PC-3 (cell line): ENCODE measurements around the gene ARL5C. TPM values are rescaled to one million over a fixed set of nuclear protein-coding genes. Genes with fewer than 3 reads are reported as not detected.

Experiments used
- ATAC-seq: fragments of 200-7000 bp; cut with Tn5 transposase; 2 replicates; pipeline ENCODE4 v1.9.1; 2020; ENCODE audit warnings: mild to moderate bottlenecking, moderate library complexity
- BruUV-seq: library from RNA; stranded (reverse); fragments of 400-500 nt; replicated peaks from 2 replicates; lab custom pipeline; 2021; lab: Mats Ljungman, UMichigan
- CTCF ChIA-PET: fragments of 300-600 bp; sonication (Branson Sonifier 250); formaldehyde crosslinking; loops from one replicate; lab custom pipeline; 2022; ENCODE audit warnings: antibody characterized with exemption; lab: Charles Lee
- POLR2A ChIA-PET: fragments of 300-600 bp; sonication (Branson Sonifier 250); formaldehyde crosslinking; loops from one replicate; lab custom pipeline; 2022; ENCODE audit warnings: antibody characterized with exemption; ENCODE audit not compliant: unreplicated experiment; lab: Charles Lee
- DNase-seq: peaks from one replicate; pipeline ENCODE4 v3.0.0-alpha.2; 2015
- H2AFZ ChIP-seq: fragments of 300-600 bp; sonication (generic); 2 replicates; pipeline ENCODE4 v1.6.0; 2016; ENCODE audit warnings: antibody characterized with exemption, low read length
- H3F3A ChIP-seq: fragments of 300-600 bp; sonication (generic); one replicate; pipeline ENCODE4 v1.6.0; 2017; ENCODE audit warnings: antibody characterized with exemption, low read length, control low read depth, mild to moderate bottlenecking; ENCODE audit not compliant: unreplicated experiment
- H3K27ac ChIP-seq: fragments of 300-600 bp; sonication (generic); 2 replicates; pipeline ENCODE4 v1.5.1; 2016; ENCODE audit warnings: mild to moderate bottlenecking, low read length
- H3K27me3 ChIP-seq: fragments of 300-600 bp; sonication (generic); 2 replicates; pipeline ENCODE4 v1.6.1; 2016; ENCODE audit warnings: low read length, mixed read lengths
- H3K36me3 ChIP-seq: fragments of 300-600 bp; sonication (generic); 2 replicates; pipeline ENCODE4 v1.6.1; 2016; ENCODE audit warnings: low read depth, mixed run types, low read length, mixed read lengths
- H3K4me1 ChIP-seq: fragments of 300-600 bp; sonication (generic); 2 replicates; pipeline ENCODE4 v1.5.1; 2016; ENCODE audit warnings: low read length; ENCODE audit not compliant: insufficient read depth
- H3K4me2 ChIP-seq: fragments of 300-600 bp; sonication (generic); 2 replicates; pipeline ENCODE4 v1.6.0; 2016; ENCODE audit warnings: low read length
- H3K4me3 ChIP-seq: fragments of 300-600 bp; sonication (generic); 2 replicates; pipeline ENCODE4 v1.5.1; 2016; ENCODE audit warnings: mild to moderate bottlenecking, low read length, mixed read lengths
- H3K79me2 ChIP-seq: fragments of 300-600 bp; sonication (generic); 2 replicates; pipeline ENCODE4 v1.6.1; 2017; ENCODE audit warnings: low read length, mixed read lengths
- H3K9ac ChIP-seq: fragments of 300-600 bp; sonication (generic); 2 replicates; pipeline ENCODE4 v1.6.0; 2016; ENCODE audit warnings: mild to moderate bottlenecking, low read length
- H3K9me2 ChIP-seq: fragments of 300-600 bp; sonication (generic); replicated peaks from 2 replicates; pipeline ENCODE4 v1.6.1; 2016; ENCODE audit warnings: mixed run types, low read length, mixed read lengths
- H3K9me3 ChIP-seq: fragments of 300-600 bp; sonication (generic); 2 replicates; pipeline ENCODE4 v1.6.1; 2016; ENCODE audit warnings: low read length, mixed read lengths
- H4K20me1 ChIP-seq: fragments of 300-600 bp; sonication (generic); 2 replicates; pipeline ENCODE4 v1.6.1; 2016; ENCODE audit warnings: low read length, mixed read lengths
- EZH2 ChIP-seq: fragments of 300-600 bp; sonication (generic); IDR thresholded peaks from one replicate; pipeline ENCODE4 v1.6.1; 2017; ENCODE audit warnings: antibody characterized with exemption, mild to moderate bottlenecking, low read length; ENCODE audit not compliant: unreplicated experiment
- EZH2phosphoT487 ChIP-seq: fragments of 300-600 bp; sonication (generic); IDR thresholded peaks from 2 replicates; pipeline ENCODE4 v1.6.1; 2018; ENCODE audit warnings: mild to moderate bottlenecking, antibody characterized with exemption, low read length, borderline replicate concordance
- intact Hi-C: fragments of 100-400 bp; cut with micrococcal nuclease; formaldehyde crosslinking; loops from 2 replicates; pipeline ENCODE4 v1.9.0; 2023
- total RNA-seq: library from RNA; depleted of rRNA; stranded (reverse); fragments of >200 nt; gene quantifications from 2 replicates; pipeline ENCODE4 v1.2.3, GENCODE V29; 2014
- TF ChIP-seq, protein P1 (sequence below): fragments of 300-600 bp; sonication (generic); conservative IDR thresholded peaks from 2 replicates; pipeline ENCODE4 v1.5.1; 2017; ENCODE audit warnings: antibody characterized with exemption, low read depth, mild to moderate bottlenecking, low read length

The ARL5C gene
- total RNA-seq, 1 experiment from 2014 or later: not detected

- no peaks in the 10 kb centered on the region for H3K27me3 ChIP-seq
- DNase-seq (no peak), ATAC-seq (no peak)
- H3K9me2 ChIP-seq: no peaks in the 10 kb centered on the region
- H3K4me1 ChIP-seq: no peaks in the 10 kb centered on the region
- H3K9me3 ChIP-seq: no peaks in the 10 kb centered on the region
- no peak overlapping the region for H3K4me2 ChIP-seq
- no TSS peak for BruUV-seq
- H3K9ac ChIP-seq: no peak overlapping the region
- H3K79me2 ChIP-seq: no peaks in the 10 kb centered on the region
- no peaks in the 10 kb centered on the region for H3K36me3 ChIP-seq
- H3K4me3 ChIP-seq: no peak overlapping the region
- H3K27ac ChIP-seq: no peak overlapping the region
- POLR2A ChIA-PET: no interaction called here
- no peaks in the 10 kb centered on the region for H4K20me1 ChIP-seq
- no peaks in the 10 kb centered on the region for H3F3A ChIP-seq
- TF ChIP-seq, protein P1, sequence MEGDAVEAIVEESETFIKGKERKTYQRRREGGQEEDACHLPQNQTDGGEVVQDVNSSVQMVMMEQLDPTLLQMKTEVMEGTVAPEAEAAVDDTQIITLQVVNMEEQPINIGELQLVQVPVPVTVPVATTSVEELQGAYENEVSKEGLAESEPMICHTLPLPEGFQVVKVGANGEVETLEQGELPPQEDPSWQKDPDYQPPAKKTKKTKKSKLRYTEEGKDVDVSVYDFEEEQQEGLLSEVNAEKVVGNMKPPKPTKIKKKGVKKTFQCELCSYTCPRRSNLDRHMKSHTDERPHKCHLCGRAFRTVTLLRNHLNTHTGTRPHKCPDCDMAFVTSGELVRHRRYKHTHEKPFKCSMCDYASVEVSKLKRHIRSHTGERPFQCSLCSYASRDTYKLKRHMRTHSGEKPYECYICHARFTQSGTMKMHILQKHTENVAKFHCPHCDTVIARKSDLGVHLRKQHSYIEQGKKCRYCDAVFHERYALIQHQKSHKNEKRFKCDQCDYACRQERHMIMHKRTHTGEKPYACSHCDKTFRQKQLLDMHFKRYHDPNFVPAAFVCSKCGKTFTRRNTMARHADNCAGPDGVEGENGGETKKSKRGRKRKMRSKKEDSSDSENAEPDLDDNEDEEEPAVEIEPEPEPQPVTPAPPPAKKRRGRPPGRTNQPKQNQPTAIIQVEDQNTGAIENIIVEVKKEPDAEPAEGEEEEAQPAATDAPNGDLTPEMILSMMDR: no peak
- intact Hi-C loops: no loop called here
- H2AFZ ChIP-seq: no peak overlapping the region
- CTCF ChIA-PET: no interaction called here
These were observed 1.5 kb upstream of the ARL5C start for GRCh38 chr17:39167476-39167875.

DNA sequence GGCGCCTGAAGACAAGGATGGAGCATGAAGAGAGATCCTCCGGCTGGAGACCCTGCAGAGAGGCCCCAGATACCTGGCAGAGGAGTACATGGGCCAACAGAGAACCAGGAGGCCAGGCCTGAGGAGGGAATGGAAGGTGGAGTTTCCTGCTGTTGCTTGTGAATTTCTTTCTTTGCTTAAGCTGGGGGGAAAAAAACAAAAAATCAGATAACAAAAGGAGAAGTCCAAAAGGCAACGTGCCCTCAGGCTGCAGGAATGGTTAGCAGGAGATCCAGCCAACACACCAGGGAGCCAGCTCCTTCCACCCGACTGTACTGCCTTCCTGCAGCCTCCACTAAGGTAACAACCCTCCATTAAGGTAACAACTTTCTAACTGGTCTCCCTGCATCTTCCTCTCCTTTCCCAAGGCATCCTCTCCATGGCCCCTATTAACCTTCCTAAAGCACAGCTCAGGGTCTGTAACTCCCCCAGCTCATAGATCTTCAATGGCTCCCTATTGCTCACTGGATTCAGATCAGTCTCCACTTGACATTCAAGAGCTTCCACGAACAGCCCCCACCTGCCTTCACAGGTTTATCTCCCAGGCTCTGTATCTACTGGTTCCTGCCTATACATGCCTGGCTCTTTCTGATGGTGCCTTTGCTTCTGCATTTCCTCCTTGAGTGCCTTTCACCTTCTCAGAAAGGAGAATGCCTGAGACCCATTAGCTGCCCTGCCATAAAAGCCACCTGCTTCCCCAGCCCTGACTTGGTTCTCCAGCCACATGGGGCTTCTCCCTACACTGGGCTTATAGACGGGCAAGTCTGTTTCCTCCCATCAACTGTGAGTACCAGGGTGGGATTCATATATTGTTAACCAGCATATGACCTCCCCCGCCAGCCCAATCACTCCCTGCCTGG, 725 bp upstream of the ARL5C start:
- Histone ChIP-seq H3K79me2 (no peaks in the 10 kb centered on the region), H3K4me2 (no peak overlapping the region), H3K27ac (no peak overlapping the region), H3K4me1 (no peaks in the 10 kb centered on the region), H3K4me3 (no peak overlapping the region), H2AFZ (no peak overlapping the region), H3K9ac (no peak overlapping the region), H3K9me3 (no peaks in the 10 kb centered on the region), H3K27me3 (no peaks in the 10 kb centered on the region), H3K9me2 (no peaks in the 10 kb centered on the region), H3K36me3 (no peaks in the 10 kb centered on the region), H3F3A (no peaks in the 10 kb centered on the region), H4K20me1 (no peaks in the 10 kb centered on the region)
- BruUV-seq: no TSS peak
- CTCF ChIA-PET: no interaction called here
- DNase-seq (no peak), ATAC-seq (no peak)
- TF ChIP-seq, protein P1: no peak
- no peak for TF ChIP-seq EZH2phosphoT487
- TF ChIP-seq EZH2: no peak
- POLR2A ChIA-PET: no interaction called here
- intact Hi-C loops: no loop called here

DNA sequence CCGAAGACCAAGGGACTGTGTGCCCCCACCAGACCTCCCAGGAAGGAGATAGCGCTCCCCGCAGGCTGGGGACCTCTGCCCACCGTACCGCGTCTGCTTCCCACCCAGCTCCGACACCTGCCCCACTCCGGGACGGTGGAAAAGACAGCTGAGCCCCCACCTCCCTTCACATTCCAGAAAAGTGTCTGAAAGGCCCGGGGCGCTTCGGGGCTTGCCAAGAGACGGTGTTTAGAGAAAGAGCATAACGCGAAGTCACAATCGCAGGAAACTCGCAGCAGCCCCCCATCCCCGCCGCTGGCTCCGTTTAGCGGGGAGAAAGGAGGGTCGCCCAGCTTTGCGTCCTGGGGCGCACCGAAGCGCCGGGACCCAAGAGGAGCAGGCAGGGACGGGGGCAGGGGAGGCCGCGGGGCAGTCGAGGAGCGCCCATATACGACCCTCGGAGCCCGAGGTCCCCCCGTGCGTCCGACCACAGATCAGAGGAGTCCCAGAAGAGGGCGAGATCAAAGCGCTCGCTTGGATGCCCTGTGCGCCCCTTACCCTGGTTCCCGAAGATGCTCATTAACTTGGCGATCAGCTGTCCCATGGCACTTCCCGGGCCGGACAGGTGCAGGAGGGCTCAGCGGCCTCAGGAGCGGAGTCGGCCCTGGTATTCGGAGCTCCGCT, 652 bp downstream of the ARL5C start:
- H3K36me3 ChIP-seq: no peaks in the 10 kb centered on the region
- intact Hi-C loops: no loop called here
- TF ChIP-seq, protein P1: no peak
- TF ChIP-seq EZH2: no peak
- TF ChIP-seq EZH2phosphoT487: no peak
- H3K4me1 ChIP-seq: no peaks in the 10 kb centered on the region
- H3K9me3 ChIP-seq: no peaks in the 10 kb centered on the region
- CTCF ChIA-PET: interaction anchor here (0.5 to 1.4 kb wide), 9 partner anchors 10 to 182 kb away, joined by 3 to 7 read pairs (median 4); partner anchors contain the start of gene RPL19
- H3K4me3 ChIP-seq: no peak overlapping the region
- no peak for DNase-seq
- H3F3A ChIP-seq: no peaks in the 10 kb centered on the region
- BruUV-seq: no TSS peak
- H3K27me3 ChIP-seq: no peaks in the 10 kb centered on the region
- no peaks in the 10 kb centered on the region for H3K9me2 ChIP-seq
- H3K79me2 ChIP-seq: no peaks in the 10 kb centered on the region
- no peak overlapping the region for H3K27ac ChIP-seq
- H2AFZ ChIP-seq: no peak overlapping the region
- ATAC-seq: no peak
- no peaks in the 10 kb centered on the region for H4K20me1 ChIP-seq
- H3K9ac ChIP-seq: no peak overlapping the region
- POLR2A ChIA-PET: no interaction called here
- no peak overlapping the region for H3K4me2 ChIP-seq
